Stimulated activated naive CD4-positive, alpha-beta T cell (primary cell): ENCODE results near the gene TSPAN7.

Experiments
- DNase-seq, 6 experiments: peaks; one replicate each; lab custom pipeline; 2025; lab: John Stamatoyannopoulos, UW

Gene TSPAN7

DNA sequence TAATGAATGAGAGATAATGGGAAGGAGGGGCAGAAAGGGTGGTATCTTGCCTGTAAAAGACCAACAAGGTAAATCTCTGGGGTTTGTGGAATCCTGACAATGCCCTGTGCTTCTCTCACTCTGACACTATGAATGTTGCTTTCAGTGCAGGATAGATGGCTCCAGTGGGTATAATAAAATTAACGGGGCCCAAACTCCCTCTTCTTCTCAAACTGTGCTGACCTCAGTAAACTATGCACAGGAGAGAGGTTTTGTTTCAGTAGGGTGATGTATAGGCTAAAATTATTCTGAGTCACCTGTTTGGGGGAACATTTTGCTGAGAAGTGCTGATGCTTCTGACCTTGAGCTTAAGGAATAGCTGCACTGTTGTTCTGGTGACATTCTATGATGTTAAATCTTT lies 82.6 kb downstream of the TSPAN7 start:
- no peak for DNase-seq

DNA sequence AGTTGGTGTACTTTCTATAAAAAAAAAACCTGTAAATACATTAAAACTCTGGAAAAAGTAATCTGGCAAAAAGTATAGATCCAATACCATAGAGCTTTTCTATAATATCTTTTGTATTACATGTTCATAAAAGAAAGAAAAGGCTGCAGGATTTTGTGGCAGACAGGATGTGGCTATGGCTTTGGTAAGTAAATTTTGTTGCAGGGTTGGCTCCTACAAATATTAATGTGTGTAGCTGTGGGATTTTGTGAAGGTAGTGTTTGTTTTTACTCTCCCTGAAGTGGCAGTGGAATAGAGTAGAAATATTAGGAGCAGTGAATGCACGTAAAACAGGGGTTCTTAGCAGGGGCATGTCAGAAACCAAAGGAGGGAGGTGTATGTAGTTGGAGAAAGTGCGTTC lies 84.8 kb downstream of the TSPAN7 start:
- DNase-seq: no peak

DNA sequence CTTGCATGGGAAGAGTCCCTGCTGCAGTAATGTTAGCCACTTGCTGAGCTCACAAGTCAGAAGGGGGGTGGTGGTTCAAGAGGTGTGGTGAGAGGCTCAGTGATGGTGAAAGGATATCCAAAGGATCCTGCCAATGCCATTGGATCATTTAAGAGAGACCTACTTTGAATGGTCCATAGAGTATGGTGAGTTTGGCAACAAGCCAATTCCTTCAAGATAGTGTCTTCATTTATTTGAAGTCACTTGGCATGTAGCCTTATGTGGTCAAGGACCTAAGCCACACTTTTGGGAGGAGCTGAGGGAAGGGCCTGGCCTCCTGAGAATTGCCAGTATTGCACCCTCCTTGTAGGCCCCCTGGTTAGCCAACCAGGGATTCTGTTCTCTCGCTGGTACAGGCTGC lies 87.9 kb downstream of the TSPAN7 start:
- DNase-seq: no peak

DNA sequence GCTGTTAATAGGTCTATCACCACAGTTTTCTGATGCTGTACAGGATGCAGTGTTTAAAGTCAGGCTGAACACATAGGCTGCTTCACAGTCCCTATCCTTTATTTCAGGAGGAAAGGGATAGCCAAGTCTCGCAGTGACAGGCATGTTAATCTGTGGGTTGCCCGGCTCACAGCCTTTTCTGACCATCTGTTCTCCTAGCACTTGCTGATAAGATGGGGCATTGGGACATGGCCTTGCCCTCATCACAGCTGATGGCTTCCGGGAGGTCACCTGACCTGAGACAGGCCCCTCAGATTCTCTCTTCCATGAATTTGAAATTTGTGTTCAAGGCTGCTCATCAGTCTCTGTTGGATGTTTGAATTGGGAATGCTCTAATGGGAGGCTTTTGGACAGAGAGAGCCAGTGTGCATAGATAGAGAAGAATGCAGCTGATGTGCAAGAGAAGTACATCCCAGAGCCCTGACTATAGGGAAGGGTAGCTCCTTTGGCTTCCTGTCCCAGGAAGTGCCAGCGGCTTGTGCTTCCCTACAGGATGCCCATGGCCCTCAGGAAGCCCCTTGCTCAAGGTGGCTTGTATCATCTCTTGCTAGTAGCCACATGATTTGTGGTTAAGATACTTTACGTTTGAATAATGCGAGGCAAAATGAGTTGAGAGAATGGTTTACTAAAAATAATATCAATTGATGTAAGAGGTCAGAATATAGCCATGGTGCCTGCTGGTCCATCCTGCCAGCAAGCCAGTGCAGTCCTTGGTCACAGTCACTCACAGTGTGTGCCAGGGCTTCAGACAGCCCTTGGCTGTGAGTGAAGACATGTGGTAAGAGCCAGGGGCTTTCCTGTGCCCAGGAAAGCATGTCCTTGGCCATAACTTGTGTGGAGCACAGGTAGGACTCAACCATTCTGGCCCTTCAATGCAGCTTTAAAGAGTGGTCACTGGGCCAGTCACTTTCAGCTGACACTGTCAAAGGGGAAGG lies 88.6 kb downstream of the TSPAN7 start:
- DNase-seq: no peak

DNA sequence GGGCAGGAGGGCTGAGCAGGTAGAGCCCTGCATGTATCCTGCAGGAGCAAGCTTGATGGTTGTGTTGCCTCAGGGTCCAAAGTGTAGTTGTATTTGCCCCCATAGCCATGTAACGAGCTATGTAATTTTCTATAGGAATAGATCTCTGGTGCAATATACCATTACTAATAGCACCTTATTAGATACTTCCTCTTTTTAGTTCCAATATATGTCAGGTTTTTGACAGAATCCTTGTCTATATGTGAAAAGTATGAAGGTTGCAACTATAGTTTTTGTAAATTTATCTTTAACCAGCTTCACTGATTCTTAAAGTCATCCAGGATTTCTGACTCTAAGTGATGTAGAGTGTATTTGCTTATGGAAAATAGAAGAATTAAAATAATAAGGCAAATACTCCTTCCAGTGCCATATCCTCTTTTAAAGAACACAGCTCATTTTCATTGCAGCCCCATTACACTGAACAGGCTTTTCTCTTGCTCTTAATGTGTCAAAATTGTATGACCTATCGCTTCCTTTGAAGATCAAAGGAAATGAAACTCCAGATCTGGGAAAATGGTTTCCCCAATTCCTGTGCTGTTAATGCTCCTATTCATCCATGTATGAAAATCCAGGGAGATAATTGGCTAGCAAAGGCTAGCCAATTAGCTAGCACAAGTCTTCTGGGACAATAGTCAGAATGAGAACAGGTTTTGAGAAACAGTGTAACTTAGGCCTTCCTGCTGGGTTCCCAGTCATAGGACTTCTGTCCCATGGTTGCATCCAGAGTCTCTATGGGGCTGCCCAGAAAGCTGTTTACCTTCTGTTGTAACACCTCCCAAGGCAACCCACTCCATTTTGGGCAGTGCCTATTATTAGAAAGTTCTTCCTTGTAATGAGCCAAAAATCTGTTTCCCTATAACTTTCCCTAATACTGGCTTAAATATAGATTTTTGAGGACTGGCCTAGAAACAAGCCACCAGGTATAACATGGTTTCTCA lies 90.6 kb downstream of the TSPAN7 start:
- no peak for DNase-seq

DNA sequence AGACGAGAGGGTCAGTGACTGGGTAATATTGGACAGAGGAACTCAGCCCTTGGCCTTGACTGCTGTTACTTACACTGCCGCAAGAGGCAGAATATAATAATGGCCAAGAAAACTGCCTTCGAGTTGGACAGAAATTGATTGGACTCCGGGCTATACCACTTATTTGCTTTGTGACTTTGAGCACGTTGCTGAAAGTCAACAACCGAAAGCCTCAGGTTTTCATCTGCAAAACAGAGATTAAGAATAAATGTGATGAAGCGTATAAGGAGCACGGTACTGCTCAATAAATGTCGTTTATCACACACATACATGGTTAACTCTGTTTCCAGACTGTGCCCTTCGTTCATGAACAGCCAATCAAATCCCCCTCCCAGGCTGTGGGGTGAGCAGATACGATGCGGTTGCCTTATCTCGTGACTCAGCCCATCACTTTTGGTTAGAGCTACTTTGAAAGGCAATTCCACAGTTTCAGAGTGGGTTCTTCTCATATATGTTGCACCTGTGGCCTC lies 91.6 kb downstream of the TSPAN7 start:
- DNase-seq: no peak

DNA sequence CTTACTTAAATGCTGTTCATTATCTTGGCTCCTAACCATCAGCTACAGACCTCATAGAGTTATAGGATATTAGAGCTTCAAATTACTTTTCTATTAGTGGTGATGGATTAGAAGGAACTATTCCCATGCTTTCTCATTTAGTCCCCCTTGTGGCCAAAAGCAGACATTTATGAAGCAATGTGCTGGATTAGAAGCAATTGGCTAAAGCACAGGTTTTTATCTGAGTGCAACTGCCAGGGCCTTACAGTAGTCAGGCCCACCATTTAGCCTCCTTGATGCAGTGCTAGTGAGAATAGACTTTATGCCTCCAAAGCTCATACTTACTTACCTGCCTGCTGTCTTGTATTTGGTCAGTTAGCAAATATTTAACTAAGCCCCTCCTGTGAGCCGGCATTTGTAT lies 93.0 kb downstream of the TSPAN7 start:
- DNase-seq: no peak

DNA sequence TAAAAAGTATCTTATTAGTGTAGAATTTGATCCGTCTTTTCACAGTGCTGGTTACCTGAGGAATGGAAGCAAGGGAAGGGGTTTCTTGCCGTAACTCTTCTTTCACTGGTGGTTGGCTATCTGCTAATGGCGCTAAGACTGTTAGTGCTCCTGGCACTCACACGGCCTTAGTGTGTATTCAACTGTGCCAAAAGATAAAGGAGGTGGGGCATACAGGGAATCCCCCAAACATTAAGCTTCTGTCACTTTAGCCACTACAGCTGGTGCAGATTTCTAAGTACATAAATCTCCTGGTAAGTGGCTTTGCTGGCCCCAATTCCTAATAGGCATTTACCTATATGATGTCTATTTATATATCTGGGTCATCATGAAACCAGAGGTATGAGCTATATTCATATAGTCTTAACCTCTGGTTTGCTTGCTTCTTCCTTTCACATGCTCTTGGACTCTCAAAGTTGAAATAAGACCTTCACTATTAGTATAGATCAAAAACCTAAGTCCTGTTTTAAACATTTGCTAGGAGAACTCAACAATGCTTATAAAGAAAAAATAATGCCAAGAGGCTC lies 95.1 kb downstream of the TSPAN7 start:
- no peak for DNase-seq

DNA sequence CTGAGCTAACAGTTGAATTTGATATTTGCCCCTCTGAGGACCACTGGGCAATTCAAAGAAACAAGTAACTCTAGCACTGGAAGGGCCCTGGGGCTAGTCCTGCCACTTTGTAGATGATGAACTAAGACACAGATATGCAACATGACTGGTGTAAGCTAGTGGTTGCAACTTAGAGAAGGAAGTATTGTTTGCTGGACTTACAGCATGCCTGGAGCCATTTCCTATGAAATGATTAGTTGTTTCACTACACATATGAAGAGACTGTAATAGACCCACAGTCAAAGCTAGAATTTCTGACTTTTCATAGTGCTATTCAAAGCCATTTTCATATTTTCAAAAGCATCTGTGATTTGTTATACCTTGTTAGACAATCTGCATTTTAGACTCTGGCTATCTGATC lies 96.2 kb downstream of the TSPAN7 start:
- no peak for DNase-seq

DNA sequence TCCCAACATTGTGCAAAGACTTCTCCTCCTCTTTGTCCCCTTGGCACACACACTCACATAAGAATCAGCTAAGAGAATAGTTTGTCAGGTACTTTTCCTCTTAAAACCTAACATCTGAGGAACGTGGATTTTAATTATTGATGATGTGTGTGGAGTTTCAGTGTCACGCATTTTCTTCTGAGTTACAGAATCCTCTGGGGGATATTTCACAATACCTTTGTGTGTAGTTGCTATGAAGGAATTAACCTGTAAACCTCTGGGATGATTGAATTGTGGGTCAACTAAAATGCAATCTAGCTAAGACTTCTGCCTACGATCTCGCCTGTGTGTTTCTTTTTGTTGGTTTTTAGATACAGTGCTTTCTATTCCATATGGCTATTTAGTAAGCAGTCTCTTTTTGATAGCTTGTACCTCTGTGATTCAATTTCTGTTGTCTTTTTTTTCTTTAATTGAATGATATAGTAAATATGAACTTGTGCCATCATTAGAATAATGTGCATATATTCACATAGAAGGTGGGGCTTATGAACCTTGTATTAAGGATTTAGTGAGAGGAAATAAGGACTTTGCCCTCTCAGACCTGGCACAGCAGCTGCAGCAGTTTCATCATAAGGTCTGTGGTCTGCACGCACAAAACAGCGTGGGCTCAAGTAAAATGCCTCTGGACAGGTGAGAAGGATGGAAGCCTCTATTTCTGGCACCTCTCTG lies 99.2 kb downstream of the TSPAN7 start:
- no peak for DNase-seq

DNA sequence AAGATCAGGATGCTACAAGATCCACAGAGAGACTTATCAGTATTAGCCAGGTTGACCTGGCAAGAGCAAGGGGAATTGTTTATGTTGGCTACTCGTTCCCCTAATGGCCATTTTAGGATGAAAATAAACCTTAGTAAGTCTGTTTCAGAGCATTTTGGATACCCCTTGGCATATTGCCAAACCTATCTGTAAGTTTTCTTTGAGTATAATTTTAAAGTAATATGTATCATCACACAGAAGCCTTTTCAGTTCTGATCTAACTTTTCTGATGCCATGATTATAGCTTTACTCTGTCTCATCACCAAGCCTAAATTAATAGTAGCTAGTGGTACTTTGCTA lies 99.7 kb downstream of the TSPAN7 start:
- DNase-seq: no peak

DNA sequence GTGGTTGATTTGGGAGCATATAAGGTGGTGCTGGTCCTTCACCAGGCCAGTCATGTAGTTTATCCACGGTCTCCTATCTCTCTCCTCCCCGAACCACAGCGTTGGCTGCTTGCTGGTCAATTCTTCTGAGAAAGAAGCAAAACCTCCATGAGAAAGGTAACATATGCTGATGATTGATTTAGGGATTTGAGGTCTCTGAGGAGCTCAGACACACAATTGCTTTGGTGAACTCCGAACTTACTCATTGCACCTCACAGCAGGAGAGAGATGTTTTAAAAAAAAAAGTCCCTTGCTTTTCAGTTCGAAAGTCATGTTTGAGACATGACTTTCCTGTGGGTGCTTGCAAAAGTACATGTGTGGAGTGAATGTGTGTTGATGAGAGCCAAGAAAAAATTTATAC lies 100.2 kb downstream of the TSPAN7 start:
- DNase-seq: no peak

DNA sequence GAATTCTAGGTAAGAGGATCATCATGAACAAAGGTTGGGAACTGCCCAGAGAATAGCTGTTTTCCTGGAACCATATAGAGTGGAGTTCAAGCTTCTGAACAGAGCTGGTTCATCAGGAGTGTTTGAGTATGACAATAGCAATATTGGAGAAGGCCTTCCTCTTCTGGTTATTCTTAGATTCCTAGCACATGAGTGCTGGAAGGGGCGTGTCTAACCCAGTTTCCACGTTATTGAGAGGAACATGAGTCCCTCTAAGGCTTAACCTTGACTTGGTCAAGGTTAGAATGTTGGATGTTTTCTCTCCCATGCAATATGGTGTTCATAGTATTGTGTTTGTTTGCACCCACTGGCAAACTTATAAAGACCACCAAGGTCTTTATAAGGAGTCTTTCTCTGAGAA lies 101.3 kb downstream of the TSPAN7 start:
- DNase-seq: no peak

DNA sequence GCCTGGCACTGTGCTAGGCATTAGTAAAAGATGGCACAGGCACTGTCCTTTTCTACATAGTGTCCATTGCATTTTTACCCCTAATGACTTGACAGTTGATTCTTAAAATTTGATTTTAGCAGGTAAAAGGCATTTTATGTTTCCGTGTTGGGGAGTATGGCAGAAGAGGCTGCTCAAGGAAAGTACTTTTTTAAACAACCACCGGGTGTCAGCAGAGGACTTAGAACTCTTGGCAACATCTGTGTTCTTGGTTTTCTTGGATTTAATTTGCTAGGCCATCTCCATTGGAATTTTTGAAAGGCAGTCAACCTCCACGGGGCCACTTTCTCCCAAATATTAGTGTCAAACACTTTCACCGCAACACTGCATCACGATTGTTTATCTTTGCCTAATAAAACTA lies 102.9 kb downstream of the TSPAN7 start:
- DNase-seq: peak in 1 of 6 experiments; percentile 6

DNA sequence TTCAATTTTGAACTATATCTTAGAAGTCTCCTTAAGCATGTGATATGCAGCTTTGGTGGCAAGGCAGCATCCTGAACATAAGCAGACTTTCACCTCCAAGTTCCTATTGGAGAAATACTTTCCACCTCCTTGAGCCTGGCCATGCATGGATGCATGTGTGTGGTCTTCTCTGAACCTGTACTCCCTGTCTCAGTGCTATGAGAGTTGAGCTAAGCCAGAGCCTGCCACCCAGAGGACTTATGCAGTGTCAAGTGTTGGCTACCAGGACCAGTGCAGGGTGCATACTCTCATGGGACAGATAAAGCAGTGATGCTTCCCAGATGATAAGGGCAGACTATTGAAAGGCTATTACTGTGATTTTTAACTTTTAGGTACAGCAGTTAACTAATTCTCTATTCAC lies 105.6 kb downstream of the TSPAN7 start:
- DNase-seq: no peak

DNA sequence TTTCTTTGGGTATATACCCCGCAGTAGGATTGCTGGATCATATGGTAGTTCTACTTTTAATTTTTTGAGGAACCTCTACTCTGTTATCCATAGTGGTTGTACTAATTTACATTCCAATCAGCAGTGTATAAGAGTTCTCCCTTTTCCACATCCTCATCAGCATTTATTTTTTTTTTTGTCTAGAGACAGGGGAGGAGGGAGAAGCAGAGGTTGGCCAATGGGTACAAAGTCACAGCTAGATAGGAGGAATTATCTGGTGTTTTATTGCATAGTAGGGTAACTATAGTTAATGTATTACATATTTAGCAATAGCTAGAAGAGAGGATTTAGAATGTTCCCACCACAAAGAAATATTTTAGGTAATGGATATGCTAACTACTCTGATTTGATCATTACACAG lies 107.4 kb downstream of the TSPAN7 start:
- DNase-seq: no peak

DNA sequence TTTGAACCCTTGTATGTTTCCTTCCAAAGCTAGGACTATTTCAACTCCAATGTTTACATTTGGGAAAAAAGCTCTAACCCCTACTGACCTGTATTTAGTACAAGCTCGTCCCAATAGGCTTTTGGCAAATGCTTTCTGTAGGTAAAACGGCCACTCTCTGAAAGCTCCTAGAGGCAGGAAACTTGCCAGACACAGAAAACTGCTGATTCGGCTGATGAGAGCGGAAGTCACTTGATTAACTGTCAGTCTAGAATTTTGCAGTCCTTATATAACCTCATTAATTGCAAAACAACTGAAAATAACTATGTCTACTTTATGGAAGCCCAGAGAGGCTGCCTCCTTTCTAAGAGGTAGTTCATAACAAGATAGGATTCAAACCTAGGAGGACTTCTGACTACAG lies 108.1 kb downstream of the TSPAN7 start:
- DNase-seq: peak in 3 of 6 experiments; percentile 1 to 22 (median 4)

DNA sequence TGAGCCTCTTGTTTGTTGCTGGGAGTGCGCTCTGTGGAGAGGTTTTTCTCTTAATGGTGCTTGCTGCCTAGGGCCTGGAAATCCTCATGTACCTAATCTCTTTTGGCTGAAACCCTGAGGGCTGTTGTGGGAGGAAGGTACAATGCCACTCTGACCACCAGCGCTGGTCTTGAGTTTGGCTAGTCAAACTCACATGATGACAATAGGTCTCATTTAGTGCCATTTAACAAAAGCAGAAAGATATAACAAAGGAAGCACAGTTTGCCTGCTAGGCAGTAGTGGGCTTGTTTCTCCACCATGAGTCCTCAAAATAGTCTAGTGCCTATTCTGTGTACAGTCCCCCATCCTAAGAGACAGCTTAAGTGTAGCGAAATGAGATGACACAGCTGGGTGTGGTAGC lies 111.3 kb downstream of the TSPAN7 start:
- no peak for DNase-seq

DNA sequence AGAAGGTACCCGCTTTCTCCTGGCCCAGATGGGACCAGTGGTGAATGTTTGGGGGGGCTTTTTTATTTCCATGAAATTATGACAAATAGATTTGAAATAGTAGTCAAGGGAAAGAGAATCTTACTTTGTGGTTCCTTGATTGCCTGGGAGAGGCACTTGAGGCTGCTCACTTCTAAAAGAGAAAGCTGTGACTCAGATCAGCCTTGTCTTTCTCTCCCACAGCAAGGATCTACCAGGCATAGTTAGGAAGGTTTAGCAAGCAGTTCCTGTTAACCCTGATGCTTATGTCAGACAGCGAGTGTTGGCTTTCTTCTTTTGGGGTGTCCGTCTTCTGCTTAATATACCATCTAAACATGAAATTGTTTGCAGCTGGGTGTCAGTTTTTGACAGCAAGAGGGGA lies 114.5 kb downstream of the TSPAN7 start:
- DNase-seq: no peak

DNA sequence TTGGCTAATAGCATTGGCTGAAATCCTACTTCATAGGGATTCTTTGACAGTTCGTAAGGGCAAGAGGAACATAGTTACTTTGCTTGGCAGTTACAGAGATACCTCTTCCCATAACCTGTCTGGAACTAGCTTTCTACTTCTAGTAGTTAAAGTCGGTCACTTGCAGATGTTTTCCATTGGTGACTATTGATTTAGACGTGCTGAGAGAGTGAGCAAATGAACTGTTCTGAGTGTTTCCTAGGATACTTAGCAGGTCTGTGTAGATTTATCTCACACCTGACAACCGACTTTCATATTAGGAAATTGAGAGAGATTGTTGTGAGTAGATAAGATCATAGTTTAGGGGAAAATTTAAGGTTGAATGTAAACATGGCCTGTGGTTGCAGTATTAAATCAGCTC lies 116.8 kb downstream of the TSPAN7 start:
- no peak for DNase-seq

DNA sequence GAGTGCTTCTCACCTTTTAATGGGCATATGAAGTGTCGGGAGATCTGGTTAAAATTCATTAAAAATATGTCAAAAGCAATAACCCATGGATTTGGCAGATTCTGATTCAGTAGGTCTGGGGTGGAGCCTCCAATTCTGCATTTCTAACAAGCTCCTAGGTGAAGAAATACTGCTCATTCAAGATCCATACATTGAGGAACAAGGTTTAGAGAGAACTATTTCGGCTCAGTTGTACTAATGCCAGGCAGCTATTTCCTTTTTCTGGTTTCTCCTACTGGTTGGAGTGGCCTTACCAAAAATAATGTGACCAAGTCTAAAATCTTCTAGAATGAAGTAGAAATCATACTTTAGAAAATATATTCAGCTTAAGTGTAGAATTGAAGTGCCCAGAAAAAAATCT lies 117.5 kb downstream of the TSPAN7 start:
- DNase-seq: no peak

DNA sequence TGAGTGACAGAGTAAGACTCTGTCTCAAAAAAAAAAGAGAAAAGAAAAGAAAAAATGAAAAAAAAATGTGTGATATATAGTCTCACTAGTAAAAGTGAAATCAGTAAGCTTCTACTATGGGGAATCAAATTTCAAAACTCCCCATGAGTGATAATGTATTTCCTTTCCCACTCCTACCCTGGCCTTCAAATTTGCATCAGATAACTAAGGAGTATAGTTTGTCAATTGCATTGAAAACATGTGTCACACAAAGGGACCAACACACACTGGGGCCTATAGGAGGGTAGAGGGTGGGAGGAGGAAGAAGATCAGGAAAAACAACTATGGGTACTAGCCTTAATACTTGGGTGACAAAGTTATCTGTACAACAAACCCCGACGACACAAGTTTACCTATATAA lies 118.4 kb downstream of the TSPAN7 start:
- no peak for DNase-seq
